Heart left ventricle (tissue), 13 donors: ENCODE measurements around the gene CD72.

Source experiments
- POLR2A ChIP-seq, 2 donors: fragments of 450-650 bp; IDR thresholded peaks; one replicate each; pipeline ENCODE4 v1.6.1; 2017; ENCODE audit warnings: antibody characterized with exemption in 2 of 2, mild to moderate bottlenecking in 2 of 2, moderate library complexity in 2 of 2
- TF ChIP-seq, protein P1 (sequence below), 12 donors: fragments of 200-600 bp; sonication (generic) in 4 of 12; IDR thresholded peaks; one replicate each; pipeline versions ENCODE4 v1.5.0 to v1.8.0; 2018 to 2022; ENCODE audit warnings: antibody characterized with exemption in 12 of 12, mild to moderate bottlenecking in 5 of 12
- donor health status: ischemic (EF 13 %, LVEDD 7.1; RV severe dilation, severe dysfunction).
- donor health status: DM: no; HTN: yes; CAD: no.
- donor health status: DM: no; HTN: no; CAD: no.
- donor health status: ischemic (EF 25% LVEDD 6.9; RV normal size, moderate dysfunction).
- donor health status: ischemic (EF 25% LVEDD 5.7; RV mildly dilated, moderate dysfunction).
- donor health status: ischemic (EF 35%, LVEDD 5.7; RV mildly dilated, moderate dysfunction).
- donor health status: nonischemic (EF 11% LVEDD 7.7; RV severe dilation, severe dysfunction).
- donor health status: DM: yes; HTN: yes; CAD: no.
- donor health status: PGD.
- donor health status: ischemic (EF 29% LVEDD 5.4; RV normal size, mild dysfunction).
- donor health status: nonischemic (EF 23%, LVEDD 6.1; RV moderate dilation, normal function).

DNA sequence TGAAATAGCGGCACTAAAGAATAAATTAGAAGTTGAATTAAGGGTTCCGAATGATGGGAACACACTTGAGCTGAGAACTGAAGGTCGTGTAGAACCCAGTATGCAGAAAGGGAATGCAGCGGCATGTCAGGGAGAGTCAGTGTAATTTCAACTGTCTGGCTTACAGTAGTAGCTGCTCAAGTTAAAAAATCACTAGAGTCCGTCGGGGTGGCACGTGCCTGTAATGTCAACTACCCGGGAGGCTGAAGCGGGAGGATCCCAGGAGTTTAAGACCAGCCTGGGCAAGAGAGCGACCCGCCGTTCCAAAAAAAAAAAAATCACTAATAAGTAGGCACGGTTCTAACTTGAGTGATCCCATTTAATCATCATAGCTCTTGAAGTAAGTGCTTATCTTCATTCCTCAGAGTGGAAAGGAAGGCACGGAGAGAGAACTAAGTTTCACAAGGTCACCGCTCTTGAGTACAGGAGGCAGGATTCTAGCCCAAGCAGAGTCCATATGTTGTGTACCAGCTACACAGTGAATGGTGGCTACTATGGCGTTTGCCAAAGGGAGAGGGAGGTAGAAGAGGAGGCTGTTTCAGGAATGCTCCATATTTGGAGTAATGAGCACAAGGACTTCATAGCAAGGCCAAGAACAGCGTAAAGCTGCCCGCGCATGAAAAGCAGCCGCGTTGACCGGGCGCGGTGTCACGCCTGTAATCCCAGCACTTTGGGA, 38.8 kb upstream of the CD72 start:
- TF ChIP-seq, protein P1, sequence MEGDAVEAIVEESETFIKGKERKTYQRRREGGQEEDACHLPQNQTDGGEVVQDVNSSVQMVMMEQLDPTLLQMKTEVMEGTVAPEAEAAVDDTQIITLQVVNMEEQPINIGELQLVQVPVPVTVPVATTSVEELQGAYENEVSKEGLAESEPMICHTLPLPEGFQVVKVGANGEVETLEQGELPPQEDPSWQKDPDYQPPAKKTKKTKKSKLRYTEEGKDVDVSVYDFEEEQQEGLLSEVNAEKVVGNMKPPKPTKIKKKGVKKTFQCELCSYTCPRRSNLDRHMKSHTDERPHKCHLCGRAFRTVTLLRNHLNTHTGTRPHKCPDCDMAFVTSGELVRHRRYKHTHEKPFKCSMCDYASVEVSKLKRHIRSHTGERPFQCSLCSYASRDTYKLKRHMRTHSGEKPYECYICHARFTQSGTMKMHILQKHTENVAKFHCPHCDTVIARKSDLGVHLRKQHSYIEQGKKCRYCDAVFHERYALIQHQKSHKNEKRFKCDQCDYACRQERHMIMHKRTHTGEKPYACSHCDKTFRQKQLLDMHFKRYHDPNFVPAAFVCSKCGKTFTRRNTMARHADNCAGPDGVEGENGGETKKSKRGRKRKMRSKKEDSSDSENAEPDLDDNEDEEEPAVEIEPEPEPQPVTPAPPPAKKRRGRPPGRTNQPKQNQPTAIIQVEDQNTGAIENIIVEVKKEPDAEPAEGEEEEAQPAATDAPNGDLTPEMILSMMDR (IDR thresholded peaks at IDR 0.05): no peak
- no peak for TF ChIP-seq POLR2A (IDR thresholded peaks at IDR 0.05)
